VCaP (cell line): Measurements from ENCODE around the gene LRRFIP1.

ENCODE experiments used
- H3K27ac ChIP-seq: fragments of 450-650 bp; 2 replicates; pipeline ENCODE4 v1.5.1; 2017
- CTCF ChIP-seq: fragments of 450-650 bp; conservative IDR thresholded peaks from 2 replicates; pipeline ENCODE4 v1.5.1; 2017; ENCODE audit warnings: mild to moderate bottlenecking, moderate library complexity

Gene LRRFIP1

GRCh38 chr2:237732790-237733381 is 105.5 kb downstream of the LRRFIP1 start:
- H3K27ac ChIP-seq, result peak overlapping the region; percentile 100
- no peak for TF ChIP-seq CTCF

GRCh38 chr2:237733677-237734300 is 106.4 kb downstream of the LRRFIP1 start:
- no peak for TF ChIP-seq CTCF
- peak overlapping the region; percentile 100 for H3K27ac ChIP-seq

- no peak for TF ChIP-seq CTCF
- peak overlapping the region; percentile 100 for H3K27ac ChIP-seq
These were observed 107.7 kb downstream of the LRRFIP1 start for GRCh38 chr2:237734905-237735623.

GRCh38 chr2:237735798-237736197 is 108.4 kb downstream of the LRRFIP1 start:
- peak overlapping the region; percentile 100 for H3K27ac ChIP-seq
- no peak for TF ChIP-seq CTCF

- H3K27ac ChIP-seq, result peak overlapping the region; percentile 100
- no peak for TF ChIP-seq CTCF
These were observed 109.4 kb downstream of the LRRFIP1 start for GRCh38 chr2:237736783-237737182.

GRCh38 chr2:237737196-237737865 is 109.9 kb downstream of the LRRFIP1 start:
- TF ChIP-seq CTCF, result no peak

GRCh38 chr2:237738255-237738654 is 110.9 kb downstream of the LRRFIP1 start:
- peak overlapping the region; percentile 100 for H3K27ac ChIP-seq
- TF ChIP-seq CTCF, result no peak

More at GRCh38 chr2:237737196-237737865, 109.9 kb downstream of the LRRFIP1 start:
- H3K27ac ChIP-seq, result peak overlapping the region; percentile 100
